ENCODE measurements around the gene PIGC.

- no peak for TF ChIP-seq ZNF274 (IDR thresholded peaks at IDR 0.05; ENCODE audit: low read depth, low read length)
- TF ChIP-seq SUZ12 (IDR thresholded peaks at IDR 0.05; ENCODE audit: extremely low read depth, insufficient read depth, insufficient read length), result no peak
Observed at GRCh38 chr1:172431721-172432192, 12.1 kb downstream of the PIGC start.
